ENCODE measurements around the gene ROBO1. TPM values are rescaled to one million over a fixed set of nuclear protein-coding genes. Genes with fewer than 3 reads are reported as not detected.

Gene ROBO1
- polyA plus RNA-seq, 1 donor, result 16.2 TPM

DNA sequence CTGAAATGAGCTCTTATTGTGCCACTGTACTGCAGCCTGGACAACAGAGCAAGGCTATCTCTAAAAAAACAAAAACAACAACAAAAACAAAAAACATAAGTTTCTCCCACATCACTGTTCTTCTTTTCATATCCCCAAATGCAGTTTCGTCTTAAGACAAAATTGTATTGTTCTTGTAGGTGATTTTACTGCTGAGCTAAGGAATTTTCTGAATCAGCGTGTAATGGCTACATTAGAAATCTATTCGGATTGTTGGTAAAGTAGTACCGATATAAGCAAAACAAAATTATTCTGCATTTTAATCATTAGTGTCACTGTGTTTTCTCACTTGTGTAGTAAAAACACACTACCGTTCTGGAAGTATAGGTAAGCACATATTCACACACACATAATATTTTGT is 512.5 kb downstream of the ROBO1 start:
- H3K36me3 ChIP-seq (ENCODE audit: control insufficient read depth, insufficient read depth, low read length), result no peaks in the 10 kb centered on the region
- DNase-seq, result no peak
- WGBS (ENCODE audit: insufficient coverage, low lambda C conversion rate), result 100% methylated on average over 1 of the region's 5 CpGs
- H3K27ac ChIP-seq (ENCODE audit: low read length), result no peak overlapping the region
- H3K4me1 ChIP-seq (ENCODE audit: control insufficient read depth, insufficient read depth, low read length), result no peaks in the 10 kb centered on the region
- no peaks in the 10 kb centered on the region for H3K27me3 ChIP-seq (ENCODE audit: control insufficient read depth, insufficient read depth, low read length)
- H3K9me3 ChIP-seq (ENCODE audit: control insufficient read depth, low read depth, low read length), result no peaks in the 10 kb centered on the region
- no peak overlapping the region for H3K4me3 ChIP-seq (ENCODE audit: low read length)

DNA sequence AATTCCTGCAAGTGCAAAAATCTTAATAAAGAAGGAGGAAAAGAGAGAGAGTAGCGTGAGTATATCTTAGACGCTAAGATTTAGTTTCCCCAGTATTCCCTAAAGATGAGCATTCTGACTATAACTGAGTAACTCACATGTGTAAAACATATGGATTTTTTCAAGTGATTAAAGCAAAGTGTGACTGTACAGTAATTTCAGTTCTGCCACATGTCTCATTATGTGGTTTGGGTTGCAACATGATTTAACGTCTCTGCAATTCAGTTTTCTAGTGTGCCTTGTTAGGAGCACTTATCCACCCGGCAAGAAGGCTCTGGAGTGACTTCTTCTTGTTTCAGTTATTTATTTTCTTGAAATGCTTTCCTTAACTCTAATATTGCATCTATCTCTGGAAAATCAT is 514.1 kb downstream of the ROBO1 start:
- Histone ChIP-seq H3K36me3 (ENCODE audit: control insufficient read depth, insufficient read depth, low read length) (no peaks in the 10 kb centered on the region), H3K9me3 (ENCODE audit: control insufficient read depth, low read depth, low read length) (no peaks in the 10 kb centered on the region), H3K4me1 (ENCODE audit: control insufficient read depth, insufficient read depth, low read length) (no peaks in the 10 kb centered on the region), H3K27me3 (ENCODE audit: control insufficient read depth, insufficient read depth, low read length) (no peaks in the 10 kb centered on the region), H3K27ac (ENCODE audit: low read length) (no peak overlapping the region), H3K4me3 (ENCODE audit: low read length) (no peak overlapping the region)
- no peak for DNase-seq
- 60% methylated on average over 2 of the region's 4 CpGs for WGBS (ENCODE audit: insufficient coverage, low lambda C conversion rate)

GRCh38 chr3:79253271-79253670 is 514.5 kb downstream of the ROBO1 start:
- Histone ChIP-seq H3K36me3 (ENCODE audit: control insufficient read depth, insufficient read depth, low read length) (no peaks in the 10 kb centered on the region), H3K4me1 (ENCODE audit: control insufficient read depth, insufficient read depth, low read length) (no peaks in the 10 kb centered on the region), H3K9me3 (ENCODE audit: control insufficient read depth, low read depth, low read length) (no peaks in the 10 kb centered on the region), H3K27me3 (ENCODE audit: control insufficient read depth, insufficient read depth, low read length) (no peaks in the 10 kb centered on the region), H3K27ac (ENCODE audit: low read length) (no peak overlapping the region), H3K4me3 (ENCODE audit: low read length) (no peak overlapping the region)
- DNase-seq, result peak in 1 of 2 donors; percentile 2
- 20% methylated on average over 1 of the region's 2 CpGs for WGBS (ENCODE audit: insufficient coverage, low lambda C conversion rate)

DNA sequence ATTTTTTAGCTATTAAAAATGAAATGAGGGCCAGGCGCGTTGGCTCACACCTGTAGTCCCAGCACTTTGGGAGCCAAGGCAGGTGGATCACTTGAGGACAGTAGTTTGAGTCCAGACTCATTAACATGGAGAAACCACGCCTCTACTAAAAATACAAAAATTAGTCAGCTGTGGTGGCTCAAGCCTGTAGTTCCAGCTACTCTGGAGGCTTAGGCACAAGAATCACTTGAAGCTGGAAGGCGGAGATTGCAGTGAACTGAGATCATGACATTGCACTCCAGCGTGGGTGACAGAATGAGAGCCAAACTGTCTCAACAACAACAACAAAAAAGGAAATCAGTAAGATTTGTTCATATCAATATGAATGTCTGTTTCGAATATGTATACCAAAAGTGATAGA is 517.1 kb downstream of the ROBO1 start:
- Histone ChIP-seq H3K27ac (ENCODE audit: low read length) (no peak overlapping the region), H3K27me3 (ENCODE audit: control insufficient read depth, insufficient read depth, low read length) (no peaks in the 10 kb centered on the region), H3K36me3 (ENCODE audit: control insufficient read depth, insufficient read depth, low read length) (no peaks in the 10 kb centered on the region), H3K4me3 (ENCODE audit: low read length) (no peak overlapping the region), H3K9me3 (ENCODE audit: control insufficient read depth, low read depth, low read length) (no peaks in the 10 kb centered on the region), H3K4me1 (ENCODE audit: control insufficient read depth, insufficient read depth, low read length) (no peaks in the 10 kb centered on the region)
- no peak for DNase-seq
- WGBS (ENCODE audit: insufficient coverage, low lambda C conversion rate), result 60% methylated on average over 1 of the region's 6 CpGs

GRCh38 chr3:79249701-79250100 is 518.1 kb downstream of the ROBO1 start:
- 83% methylated on average over 4 of the region's 4 CpGs for WGBS (ENCODE audit: insufficient coverage, low lambda C conversion rate)
- H3K36me3 ChIP-seq (ENCODE audit: control insufficient read depth, insufficient read depth, low read length), result no peaks in the 10 kb centered on the region
- H3K9me3 ChIP-seq (ENCODE audit: control insufficient read depth, low read depth, low read length), result no peaks in the 10 kb centered on the region
- H3K4me1 ChIP-seq (ENCODE audit: control insufficient read depth, insufficient read depth, low read length), result no peaks in the 10 kb centered on the region
- no peaks in the 10 kb centered on the region for H3K27me3 ChIP-seq (ENCODE audit: control insufficient read depth, insufficient read depth, low read length)
- H3K4me3 ChIP-seq (ENCODE audit: low read length), result no peak overlapping the region
- no peak for DNase-seq
- no peak overlapping the region for H3K27ac ChIP-seq (ENCODE audit: low read length)

DNA sequence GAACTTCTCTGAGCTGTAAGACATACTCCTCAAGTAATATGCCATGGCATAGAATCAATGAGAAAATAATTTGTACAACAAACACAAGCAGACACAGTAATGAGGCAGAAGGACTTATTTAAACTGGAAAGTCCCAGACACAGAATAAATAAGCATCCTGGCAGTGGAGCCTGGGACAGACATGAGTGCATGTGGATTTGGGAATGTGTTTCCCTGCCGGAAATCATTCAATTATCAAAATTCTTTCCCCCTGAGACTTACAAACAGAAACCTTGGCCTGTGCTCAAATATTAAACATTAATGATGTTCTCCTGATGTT is 520.1 kb downstream of the ROBO1 start:
- peak; percentile 20 to 28 for DNase-seq

DNA sequence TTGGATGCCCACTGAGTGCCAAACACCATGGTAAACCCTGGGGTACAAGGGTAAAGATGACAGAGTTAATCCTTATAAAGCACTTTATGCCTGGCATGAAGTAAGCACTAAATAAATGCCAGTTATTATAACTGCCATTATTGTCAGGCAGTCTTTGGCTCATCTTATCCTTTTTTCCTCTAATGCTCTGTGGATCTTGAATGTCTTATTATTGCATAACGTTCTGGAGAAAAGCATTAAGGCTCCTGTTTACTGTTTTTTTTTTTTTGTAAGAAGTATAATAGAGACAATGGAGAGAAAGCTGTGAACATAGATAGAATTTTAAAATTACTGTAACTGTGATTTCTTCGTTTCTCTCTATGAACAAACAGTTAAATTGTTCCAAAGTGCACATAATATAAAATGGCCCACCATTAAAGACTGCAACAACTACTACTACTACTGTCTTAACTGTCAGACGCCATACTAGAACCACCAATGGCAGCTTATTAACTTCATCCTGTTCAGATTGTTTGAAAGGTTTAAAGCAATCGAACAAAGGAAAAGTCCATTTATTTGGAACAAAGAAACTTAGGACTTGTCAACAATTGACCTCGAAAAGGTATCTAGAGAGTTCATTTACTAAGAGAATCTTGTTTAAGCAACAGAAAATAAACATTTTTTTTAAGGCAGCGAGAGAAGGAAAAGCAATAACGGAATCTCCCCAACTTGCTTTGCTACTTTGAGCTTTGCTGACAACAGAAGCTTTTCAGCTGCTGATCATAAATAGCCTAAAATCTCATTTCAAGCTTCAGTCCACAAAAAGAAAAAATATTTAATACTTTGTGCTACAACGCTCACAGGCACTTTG is 520.7 kb downstream of the ROBO1 start:
- no peaks in the 10 kb centered on the region for H3K4me1 ChIP-seq (ENCODE audit: control insufficient read depth, insufficient read depth, low read length)
- H3K9me3 ChIP-seq (ENCODE audit: control insufficient read depth, low read depth, low read length), result no peaks in the 10 kb centered on the region
- 29% methylated on average over 5 of the region's 8 CpGs for WGBS (ENCODE audit: insufficient coverage, low lambda C conversion rate)
- H3K27ac ChIP-seq (ENCODE audit: low read length), result no peak overlapping the region
- H3K4me3 ChIP-seq (ENCODE audit: low read length), result no peak overlapping the region
- no peaks in the 10 kb centered on the region for H3K36me3 ChIP-seq (ENCODE audit: control insufficient read depth, insufficient read depth, low read length)
- no peak for DNase-seq
- no peaks in the 10 kb centered on the region for H3K27me3 ChIP-seq (ENCODE audit: control insufficient read depth, insufficient read depth, low read length)

More for the DNA sequence above, 520.1 kb downstream of the ROBO1 start:
- H3K27me3 ChIP-seq (ENCODE audit: control insufficient read depth, insufficient read depth, low read length), result no peaks in the 10 kb centered on the region
- H3K27ac ChIP-seq (ENCODE audit: low read length), result no peak overlapping the region
- no peaks in the 10 kb centered on the region for H3K9me3 ChIP-seq (ENCODE audit: control insufficient read depth, low read depth, low read length)
- WGBS (ENCODE audit: insufficient coverage, low lambda C conversion rate), result no CpG with 5 or more reads among the region's 1 CpG
- H3K36me3 ChIP-seq (ENCODE audit: control insufficient read depth, insufficient read depth, low read length), result no peaks in the 10 kb centered on the region
- H3K4me1 ChIP-seq (ENCODE audit: control insufficient read depth, insufficient read depth, low read length), result no peaks in the 10 kb centered on the region
- H3K4me3 ChIP-seq (ENCODE audit: low read length), result no peak overlapping the region

- no peaks in the 10 kb centered on the region for H3K9me3 ChIP-seq (ENCODE audit: control insufficient read depth, low read depth, low read length)
- no peak overlapping the region for H3K4me3 ChIP-seq (ENCODE audit: low read length)
- 43% methylated on average over 1 of the region's 1 CpG for WGBS (ENCODE audit: insufficient coverage, low lambda C conversion rate)
- no peak overlapping the region for H3K27ac ChIP-seq (ENCODE audit: low read length)
- DNase-seq, result no peak
- no peaks in the 10 kb centered on the region for H3K36me3 ChIP-seq (ENCODE audit: control insufficient read depth, insufficient read depth, low read length)
- no peaks in the 10 kb centered on the region for H3K27me3 ChIP-seq (ENCODE audit: control insufficient read depth, insufficient read depth, low read length)
- H3K4me1 ChIP-seq (ENCODE audit: control insufficient read depth, insufficient read depth, low read length), result no peaks in the 10 kb centered on the region
Observed at GRCh38 chr3:79245284-79246138, 522.3 kb downstream of the ROBO1 start.

DNA sequence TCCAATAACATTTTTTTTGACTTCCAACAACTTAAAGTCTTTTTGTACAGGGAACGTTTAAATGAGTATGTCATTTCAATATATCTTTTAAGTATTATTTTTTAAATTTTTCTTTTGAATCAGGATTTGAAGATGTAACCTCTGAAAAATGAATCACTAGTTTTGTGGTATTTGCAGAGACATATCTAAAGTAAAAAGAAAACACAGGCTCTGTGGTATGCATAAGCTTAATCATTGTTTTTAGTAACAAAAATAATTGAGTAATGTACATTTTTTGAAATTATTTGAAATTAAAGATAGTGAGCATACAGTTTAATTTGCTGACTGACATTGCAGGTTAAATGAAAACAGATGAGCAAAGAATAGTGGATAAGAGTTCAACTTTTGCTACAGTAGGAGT is 531.3 kb downstream of the ROBO1 start:
- H3K36me3 ChIP-seq (ENCODE audit: control insufficient read depth, insufficient read depth, low read length), result no peaks in the 10 kb centered on the region
- H3K27ac ChIP-seq (ENCODE audit: low read length), result no peak overlapping the region
- no peaks in the 10 kb centered on the region for H3K27me3 ChIP-seq (ENCODE audit: control insufficient read depth, insufficient read depth, low read length)
- H3K4me3 ChIP-seq (ENCODE audit: low read length), result no peak overlapping the region
- no peaks in the 10 kb centered on the region for H3K9me3 ChIP-seq (ENCODE audit: control insufficient read depth, low read depth, low read length)
- no peak for DNase-seq
- no peaks in the 10 kb centered on the region for H3K4me1 ChIP-seq (ENCODE audit: control insufficient read depth, insufficient read depth, low read length)
- 100% methylated on average over 1 of the region's 1 CpG for WGBS (ENCODE audit: insufficient coverage, low lambda C conversion rate)

GRCh38 chr3:79233431-79234060 is 534.3 kb downstream of the ROBO1 start:
- Histone ChIP-seq H3K27ac (ENCODE audit: low read length) (no peak overlapping the region), H3K9me3 (ENCODE audit: control insufficient read depth, low read depth, low read length) (no peaks in the 10 kb centered on the region), H3K27me3 (ENCODE audit: control insufficient read depth, insufficient read depth, low read length) (no peaks in the 10 kb centered on the region), H3K4me1 (ENCODE audit: control insufficient read depth, insufficient read depth, low read length) (no peaks in the 10 kb centered on the region), H3K4me3 (ENCODE audit: low read length) (no peak overlapping the region), H3K36me3 (ENCODE audit: control insufficient read depth, insufficient read depth, low read length) (no peaks in the 10 kb centered on the region)
- no peak for DNase-seq
- WGBS (ENCODE audit: insufficient coverage, low lambda C conversion rate), result 75% methylated on average over 5 of the region's 7 CpGs
